OCI-LY7 (cell line): ENCODE measurements around the gene CCDC182.

ENCODE experiments used
- CTCF ChIP-seq: fragments of 200-600 bp; sonication (generic); conservative IDR thresholded peaks from 2 replicates; pipeline ENCODE4 v1.5.1; 2014; ENCODE audit warnings: mild to moderate bottlenecking, antibody characterized with exemption, low read length, moderate library complexity, mixed read lengths
- EZH2phosphoT487 ChIP-seq: fragments of 200-600 bp; sonication (generic); IDR thresholded peaks from 2 replicates; pipeline ENCODE4 v1.6.1; 2018; ENCODE audit warnings: low read depth, borderline replicate concordance, mild to moderate bottlenecking, mixed run types, antibody characterized with exemption, low read length, moderate library complexity, mixed read lengths

DNA sequence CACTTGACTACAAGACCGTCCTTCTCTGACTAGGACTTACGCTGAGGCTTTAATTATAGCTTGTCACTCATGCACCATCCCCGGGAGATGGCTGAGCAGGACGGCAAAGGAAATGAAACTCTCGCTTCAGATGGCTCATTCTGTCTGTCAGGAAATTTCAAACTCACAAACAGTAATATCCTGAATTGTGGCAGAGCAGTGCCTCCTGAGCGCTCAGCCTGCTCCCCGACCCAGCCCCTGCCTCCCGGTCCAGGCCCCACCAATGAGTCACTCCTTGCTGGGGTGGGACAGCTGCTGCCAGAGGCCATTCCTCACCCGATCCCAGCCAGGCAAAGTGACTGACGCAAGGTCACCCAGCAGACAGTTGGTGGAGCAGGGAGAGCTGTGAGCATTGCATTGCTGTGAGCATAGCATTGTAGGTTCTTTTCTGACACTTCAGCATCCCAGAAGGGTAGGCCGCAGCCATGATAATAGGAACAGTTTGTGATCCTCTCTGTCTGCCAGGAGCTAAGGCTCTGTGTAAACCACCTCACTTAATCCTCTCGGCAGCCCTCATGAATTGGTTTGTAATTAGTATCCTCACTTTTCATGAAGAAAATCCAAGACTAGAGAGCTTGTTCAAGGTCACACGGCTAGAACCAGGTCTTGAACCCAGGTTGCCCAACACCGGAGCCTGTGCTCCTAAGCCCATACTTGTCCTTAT is 20.9 kb downstream of the CCDC182 start:
- TF ChIP-seq CTCF (no peak), EZH2phosphoT487 (no peak)
